GM19023 (cell line): ENCODE results near the gene RAP2A.

Experiments
- ATAC-seq: cut with Tn5 transposase; IDR thresholded peaks from one replicate; pipeline ENCODE4 v1.9.1; 2021; ENCODE audit warnings: mild to moderate bottlenecking, moderate library complexity; ENCODE audit not compliant: unreplicated experiment

Gene RAP2A

DNA sequence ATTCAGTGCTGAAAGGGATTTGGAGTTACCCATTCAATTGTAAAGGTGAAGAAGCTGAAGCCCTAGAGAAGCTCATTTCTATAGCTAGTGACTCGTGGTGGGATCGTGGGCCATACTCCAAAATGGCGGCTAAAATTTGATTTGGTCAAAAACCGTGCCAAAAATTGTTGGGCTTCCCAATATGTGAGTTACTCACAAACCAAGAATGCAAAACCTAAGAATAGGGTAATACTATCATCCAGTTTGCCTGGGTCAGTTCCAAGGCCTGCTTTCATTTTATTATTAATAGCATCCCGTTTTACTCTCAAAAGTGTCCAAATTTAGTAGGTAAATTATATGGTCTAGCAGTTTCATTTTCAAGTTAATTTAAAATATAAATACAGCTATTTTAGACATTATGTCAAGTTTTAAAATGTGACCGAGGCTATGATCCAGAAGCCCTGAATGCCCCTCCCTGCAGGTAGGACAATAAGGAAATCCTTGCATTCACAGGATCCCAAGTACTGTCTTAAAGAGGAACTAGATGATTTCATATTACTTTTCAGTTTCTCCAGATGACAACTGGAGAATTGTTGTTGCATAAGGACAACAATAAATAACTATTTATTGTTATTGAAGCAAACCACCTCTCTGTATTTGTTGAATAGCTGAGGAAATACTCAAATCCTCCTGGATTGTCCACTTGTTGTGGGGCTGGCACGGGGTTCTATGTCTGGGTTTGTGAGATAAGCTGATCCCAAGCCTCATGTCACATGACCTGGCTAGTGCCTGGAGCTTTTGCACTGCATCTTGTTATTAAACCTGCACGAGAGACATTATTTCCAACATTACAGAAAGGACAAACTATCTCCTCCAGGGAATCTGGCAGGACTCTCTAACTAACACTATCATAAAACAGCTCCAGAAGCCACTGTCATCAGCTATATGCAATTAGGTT, 11.6 kb upstream of the RAP2A start:
- ATAC-seq: no peak

DNA sequence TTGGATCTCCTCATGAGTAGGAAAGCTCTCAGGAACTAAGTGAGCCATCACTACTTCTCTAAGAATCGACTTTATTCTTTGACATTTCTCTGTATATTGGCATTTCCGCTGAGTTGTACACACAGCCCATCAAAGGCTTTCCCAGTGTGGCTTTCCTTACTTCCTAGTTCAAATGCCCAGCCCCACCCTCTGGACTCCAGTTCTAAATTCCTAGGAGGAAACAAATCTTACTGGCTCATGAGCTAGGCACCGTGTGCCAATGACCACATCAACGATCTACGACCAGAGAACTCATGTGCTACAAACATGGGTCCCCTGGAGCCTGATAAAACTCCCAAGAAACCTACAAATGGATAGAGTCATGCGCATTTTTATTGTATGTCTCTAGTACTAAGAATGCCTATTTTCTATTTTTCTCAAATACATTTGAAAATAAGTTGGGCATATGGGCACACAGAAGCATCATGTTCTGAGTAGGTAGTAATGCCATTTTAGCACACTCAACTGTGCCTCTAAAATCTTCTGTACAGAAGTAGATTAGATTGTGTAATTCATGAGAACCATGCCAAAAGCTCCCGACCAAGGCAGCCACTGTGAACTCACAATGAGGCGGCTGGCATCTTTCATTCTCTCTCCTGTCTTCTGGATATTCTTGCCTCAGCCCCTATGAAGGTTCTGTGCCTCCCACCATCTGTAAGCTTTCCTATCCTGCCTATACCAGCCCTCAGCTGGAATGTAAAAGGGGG, 10.5 kb upstream of the RAP2A start:
- no peak for ATAC-seq

DNA sequence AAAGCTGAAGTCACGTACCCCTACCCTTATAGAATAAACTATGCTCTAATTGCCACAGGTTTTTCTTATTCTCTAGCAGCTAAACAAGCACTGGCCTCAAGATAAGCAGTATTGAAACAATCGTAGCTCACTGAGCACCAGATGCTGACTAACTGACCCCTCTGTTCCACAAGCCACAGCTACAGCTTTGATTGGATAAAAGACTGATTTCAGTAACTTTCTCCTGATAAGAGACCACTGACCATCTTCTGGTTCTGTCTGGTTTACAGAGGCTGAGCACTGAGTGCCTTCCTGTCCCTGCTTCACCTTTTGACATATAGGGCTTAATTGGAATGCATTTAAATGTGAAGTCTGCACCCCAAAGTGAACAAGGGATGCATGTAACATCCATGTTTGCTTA, 8.4 kb upstream of the RAP2A start:
- ATAC-seq: no peak

DNA sequence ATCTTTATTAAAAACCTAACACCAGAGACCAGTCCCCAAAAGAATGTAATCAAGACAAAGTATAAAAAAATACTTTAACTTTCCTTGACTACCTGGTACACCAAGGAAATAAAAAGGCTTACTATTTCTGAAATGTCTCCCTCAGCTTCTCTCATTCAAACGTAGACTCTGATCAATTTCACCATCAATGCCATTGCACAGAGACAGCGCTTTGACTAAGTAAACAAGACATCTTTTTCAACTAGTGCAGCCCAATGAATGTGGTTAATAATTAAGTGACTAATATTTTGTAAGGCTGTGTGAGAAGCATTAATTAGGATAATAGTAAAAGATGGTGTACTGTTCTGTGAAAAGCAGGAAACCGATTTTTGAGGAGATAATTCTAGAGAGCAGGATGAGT, 7.3 kb upstream of the RAP2A start:
- no peak for ATAC-seq

DNA sequence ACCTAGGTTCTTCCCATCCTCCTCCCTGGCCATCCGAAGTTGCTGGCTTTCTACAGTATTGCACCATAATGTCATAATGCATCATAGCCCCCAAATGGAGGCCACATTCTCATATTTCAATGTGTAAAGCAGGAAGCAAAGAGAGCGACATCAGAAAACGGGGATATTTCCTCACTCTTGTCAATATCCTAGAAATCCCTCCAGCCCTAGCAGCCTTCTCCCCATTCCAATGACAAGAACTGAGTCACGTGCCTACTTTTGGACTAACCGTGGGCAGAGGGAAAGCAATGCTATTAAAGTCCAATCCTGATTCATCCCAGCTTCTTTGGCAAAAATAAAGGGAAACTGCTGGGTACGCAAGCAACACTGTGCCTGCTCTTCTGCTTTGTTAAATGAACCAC, 4.3 kb upstream of the RAP2A start:
- ATAC-seq: no peak

DNA sequence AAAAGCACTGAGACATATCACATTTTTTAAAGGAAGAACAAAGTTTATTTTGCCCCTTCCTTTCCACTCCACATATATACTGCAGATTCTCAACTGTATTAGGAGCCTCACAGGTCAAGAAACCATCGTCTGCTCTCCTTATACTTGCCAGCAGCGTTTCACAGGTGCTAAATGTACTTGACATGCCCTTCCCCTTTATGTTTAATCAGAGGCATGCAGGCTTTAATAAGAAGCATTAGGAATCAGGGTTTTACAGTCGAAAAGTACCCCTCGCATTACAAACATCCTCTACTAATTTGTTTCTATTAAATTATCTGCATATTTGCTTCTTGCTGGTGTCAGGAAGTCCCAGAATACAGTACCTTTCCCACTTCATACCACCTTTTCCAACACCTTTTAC, 3.7 kb upstream of the RAP2A start:
- no peak for ATAC-seq

DNA sequence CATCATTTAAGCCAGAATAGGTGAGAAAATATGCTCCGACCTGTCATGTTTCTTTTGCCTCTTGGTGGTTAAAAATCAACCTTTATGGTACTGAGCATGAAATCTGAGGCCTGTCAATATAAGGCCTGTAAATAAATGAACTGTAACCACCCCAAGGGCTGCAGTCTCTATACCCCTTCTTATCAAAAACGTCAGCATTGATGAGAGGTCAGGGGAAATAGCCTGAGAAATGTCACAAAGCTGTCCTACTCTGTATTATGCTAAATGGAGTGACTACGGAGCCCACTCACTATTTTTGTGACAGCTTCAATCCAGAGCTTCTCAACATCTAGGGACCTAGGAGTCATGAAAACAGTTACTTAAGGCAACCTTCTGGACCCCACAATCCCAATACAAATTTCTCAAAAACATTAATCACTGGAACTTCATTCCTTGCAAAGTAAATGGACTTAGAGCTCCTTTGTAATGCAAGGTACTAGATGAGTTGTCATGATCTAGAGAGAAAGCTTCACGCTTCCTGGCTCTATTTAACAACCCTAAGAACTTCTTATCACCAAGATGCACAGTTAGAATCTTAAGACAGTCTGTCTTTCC, 2.7 kb upstream of the RAP2A start:
- no peak for ATAC-seq

DNA sequence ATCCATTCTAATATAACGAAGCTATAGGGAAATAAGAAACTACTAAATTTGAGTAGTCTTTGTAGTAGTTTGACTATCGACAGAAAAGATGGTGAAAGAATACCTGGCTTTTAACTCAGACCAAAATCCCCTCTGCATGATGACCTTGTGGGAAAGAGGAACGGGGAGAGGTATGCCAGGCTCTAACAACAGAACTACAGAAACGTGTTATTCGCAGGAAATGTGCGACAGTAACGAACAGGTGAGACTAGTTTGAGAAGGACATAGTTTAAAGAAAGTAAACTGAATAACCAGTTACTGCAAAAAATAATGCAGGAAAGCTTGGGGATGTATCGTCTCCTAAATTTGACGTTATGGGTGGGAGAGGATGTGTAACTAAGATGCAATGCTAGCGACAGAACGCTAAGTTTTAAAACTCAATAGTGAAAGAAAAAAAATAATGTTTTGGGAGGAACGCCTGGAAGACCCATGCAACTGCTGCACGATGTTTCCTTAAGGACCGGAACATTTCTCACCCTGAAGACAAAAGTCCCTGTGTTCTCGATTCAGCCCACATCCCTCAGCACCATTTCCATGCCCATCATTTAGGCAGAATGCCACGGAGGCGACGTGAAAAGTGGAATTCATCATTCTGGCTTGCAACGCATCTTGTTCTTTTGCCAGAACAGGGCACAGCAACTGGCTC, 1.6 kb upstream of the RAP2A start:
- no peak for ATAC-seq

DNA sequence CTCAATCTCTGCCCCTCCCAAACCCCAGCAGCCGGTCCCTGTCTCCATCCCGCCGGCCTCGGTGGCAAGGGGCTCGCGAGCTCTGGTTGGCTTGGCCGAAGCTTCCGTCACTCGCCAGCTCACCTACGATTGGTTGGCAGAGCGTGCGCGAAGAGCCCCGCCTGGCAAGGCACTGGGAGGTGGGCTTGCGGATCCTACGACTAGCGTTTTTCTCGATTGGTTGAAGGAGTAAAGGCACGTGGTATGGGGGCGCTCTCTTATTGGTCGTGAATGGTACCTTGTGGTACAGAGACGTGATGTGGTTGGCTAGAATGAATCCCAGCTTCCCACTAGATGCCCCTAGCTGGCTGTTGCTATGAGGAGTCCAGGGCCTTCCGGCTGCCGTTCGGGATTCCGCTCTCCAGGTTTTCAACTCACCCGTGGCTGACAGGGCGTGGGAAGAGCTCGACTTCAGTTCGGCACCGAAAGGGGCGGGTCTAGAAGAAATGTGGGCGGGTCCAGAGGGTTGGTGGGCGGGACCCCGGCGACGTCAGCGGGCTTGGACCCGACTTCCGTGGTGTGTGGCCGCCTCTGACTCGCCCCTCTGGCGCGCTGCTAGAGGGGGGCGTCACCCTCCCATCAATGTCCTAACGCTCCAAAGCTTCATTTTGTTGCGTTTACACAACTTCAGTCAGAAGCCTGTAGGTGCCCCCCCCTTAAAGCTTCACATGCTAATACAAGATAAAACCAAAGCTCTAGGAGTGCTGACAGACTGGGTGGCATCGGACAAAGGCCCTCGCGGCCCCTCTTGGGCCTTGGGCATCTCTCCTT, 847 bp upstream of the RAP2A start:
- ATAC-seq: peak; percentile 75

DNA sequence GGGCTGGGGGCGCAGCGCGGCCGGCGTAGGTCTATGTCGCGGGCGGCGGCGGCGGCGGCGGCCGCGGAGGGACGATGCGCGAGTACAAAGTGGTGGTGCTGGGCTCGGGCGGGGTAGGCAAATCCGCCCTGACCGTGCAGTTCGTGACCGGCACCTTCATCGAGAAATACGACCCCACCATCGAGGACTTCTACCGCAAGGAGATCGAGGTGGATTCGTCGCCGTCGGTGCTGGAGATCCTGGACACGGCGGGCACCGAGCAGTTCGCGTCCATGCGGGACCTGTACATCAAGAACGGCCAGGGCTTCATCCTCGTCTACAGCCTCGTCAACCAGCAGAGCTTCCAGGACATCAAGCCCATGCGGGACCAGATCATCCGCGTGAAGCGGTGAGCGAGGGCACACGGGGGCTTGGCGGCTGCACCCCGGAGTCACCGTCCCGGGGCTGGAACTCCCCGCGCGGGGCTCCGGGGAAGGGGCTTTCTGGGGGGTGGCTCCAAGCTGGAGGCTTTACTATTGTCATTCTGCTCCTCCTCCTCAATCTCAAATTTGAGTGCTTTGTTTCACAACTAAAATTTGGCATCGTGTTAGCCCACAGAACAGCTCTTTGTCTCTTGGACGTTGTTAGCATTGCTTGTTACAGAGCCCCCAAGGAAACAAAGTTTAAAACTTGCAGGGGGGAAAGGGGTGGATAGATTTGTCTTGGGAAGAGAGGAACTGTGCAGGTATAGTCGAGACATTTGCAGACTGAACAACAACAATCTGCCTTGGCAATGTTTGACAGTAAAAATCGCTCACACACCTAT, 630 bp downstream of the RAP2A start:
- ATAC-seq: peak; percentile 1

DNA sequence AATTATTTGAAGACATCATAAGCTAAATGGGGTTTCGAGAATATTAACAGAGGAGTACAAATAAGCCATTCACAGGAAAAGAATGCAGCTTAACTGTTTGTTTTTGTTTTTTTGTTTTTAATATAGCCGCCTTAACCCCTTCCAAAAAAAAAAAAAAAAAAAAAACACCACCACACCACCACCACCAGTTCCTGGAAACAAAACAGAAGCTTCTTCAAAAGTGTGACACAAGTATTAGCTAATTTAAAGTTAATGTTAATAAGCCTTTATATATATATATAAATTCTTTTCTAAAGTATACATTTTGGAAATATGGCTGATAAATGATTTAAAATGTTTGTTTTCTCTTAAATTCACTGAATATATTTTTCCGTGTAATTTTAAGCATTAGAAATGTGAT, 1.4 kb downstream of the RAP2A start:
- ATAC-seq: no peak

DNA sequence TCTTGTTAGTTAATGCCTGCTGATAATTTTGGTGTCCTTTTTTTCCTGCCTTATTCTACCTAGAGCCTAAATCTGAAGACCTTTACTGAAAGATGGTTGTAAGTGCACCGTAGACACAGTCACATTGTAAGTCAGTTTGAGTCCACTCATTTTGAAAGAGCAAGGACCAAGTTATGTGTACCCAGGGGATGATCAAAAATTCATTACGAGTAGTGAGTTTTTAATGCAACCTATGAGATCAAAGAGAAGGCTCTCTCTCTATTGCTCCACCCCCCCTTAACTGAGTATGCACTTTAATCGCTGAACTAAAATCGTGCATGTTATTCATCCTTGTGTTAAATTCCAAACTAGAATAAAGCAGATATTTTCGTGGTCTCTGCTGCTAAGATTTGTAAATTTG, 1.8 kb downstream of the RAP2A start:
- no peak for ATAC-seq

DNA sequence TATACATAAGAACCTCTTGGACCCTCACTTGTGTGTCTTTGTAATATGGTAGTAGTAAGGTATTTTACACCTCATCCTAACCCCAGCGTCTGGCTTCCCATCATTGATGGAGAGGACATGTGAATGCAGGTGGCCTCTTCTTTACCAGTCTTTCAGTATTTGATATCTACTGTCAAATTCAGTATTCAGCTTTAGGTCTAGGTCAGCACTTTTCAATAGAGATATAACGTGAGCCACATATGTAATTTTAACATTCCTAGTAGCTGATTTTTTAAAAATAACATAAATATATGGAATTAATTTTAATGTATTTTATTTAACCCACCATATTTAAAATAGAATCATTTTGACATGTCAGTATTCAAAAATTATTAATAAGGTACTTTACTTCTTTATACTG, 2.9 kb downstream of the RAP2A start:
- ATAC-seq: no peak

DNA sequence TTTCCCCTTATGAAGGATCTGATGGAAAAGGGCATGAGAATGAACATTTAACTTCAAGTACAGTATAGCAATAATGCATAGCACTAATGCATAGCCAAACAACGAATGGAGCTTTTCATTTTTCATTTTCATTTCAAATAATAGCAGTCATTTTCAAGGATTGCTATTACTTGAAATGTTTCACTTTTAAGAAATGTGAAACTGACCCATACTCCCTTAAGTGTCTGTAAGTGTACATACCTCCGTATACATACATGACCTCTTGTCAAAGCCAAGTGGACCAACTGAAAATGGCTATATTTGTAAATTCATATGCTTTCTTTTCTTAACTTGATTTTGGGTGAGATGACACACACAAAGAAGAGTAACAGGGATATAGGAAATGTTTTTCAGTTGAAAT, 3.8 kb downstream of the RAP2A start:
- no peak for ATAC-seq

DNA sequence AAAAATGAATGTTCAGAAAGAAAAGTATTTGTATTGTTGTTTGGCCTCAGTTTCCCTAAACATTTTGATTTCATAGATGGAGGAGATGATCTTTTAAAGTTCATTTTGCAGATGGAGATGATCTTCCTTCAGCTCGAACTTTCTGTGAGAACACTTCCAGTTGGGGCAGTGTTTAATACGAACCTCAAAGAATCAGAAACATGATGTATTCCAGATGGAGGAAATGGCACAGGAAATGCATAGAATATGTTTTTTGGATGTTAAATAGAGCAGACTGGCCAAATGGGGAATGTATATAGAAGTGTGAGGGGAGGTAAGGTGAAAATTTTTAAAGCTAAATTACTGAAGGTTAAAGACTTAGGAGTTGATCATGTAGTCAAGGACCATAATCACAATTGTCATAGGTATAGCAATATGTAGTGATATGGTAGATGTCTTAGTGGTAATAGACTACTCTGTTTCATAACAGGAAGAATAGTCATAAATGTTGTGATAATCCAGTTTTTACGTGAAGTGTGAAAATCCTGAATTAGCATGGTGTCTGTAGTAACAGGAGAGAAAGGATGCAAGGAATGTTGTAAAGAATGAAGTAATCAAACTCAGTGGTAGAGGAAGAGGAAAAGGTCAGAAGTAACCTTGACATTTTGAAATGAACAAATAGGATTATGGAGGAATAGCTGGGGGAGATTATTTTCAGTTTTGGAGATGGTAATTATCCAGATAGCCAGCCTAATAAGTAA, 5.1 kb downstream of the RAP2A start:
- no peak for ATAC-seq

DNA sequence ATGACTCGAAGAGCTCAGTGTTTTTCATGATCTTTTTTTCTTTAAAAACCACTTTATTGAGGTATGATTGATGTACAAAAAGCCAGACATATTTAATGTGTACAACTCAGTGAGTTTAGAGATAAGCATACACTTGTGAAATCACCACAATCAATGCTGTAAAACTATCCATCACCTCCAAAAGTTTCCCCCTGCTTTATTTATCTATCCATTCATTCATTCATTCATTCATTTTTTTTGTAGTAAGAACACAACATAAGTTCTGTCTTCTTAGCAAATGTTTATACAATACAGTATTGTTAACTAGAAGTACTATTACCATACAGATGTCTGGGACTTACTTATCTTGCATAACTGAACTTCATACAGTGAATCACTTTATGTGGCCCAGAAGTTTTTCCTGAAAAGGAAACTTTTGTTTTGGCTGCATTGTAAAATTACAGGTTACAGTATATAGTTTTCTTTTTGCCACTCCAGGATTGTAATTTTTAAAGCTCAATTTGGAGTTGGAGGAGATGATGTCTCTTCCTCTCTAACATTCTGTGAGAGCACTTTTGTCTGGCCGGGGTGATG, 6.7 kb downstream of the RAP2A start:
- ATAC-seq: no peak

DNA sequence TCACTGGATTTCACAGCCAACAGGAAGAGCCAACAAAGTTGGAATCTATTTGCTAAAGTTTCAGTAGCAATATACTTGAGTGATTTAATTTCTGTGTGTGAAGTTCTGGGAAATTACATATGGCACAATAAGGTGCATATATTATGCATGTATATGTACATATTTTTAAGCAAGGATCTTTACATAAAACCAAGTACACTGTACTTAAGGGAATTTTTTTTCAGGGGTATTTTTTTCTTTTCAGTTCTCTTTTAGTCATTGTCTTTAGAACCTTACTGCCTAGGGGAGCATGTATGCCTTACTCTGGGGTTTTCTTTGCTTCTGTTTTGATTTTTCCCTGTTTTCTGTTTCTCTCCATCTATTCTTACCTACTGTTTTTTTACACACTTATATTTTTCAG, 7.4 kb downstream of the RAP2A start:
- no peak for ATAC-seq

DNA sequence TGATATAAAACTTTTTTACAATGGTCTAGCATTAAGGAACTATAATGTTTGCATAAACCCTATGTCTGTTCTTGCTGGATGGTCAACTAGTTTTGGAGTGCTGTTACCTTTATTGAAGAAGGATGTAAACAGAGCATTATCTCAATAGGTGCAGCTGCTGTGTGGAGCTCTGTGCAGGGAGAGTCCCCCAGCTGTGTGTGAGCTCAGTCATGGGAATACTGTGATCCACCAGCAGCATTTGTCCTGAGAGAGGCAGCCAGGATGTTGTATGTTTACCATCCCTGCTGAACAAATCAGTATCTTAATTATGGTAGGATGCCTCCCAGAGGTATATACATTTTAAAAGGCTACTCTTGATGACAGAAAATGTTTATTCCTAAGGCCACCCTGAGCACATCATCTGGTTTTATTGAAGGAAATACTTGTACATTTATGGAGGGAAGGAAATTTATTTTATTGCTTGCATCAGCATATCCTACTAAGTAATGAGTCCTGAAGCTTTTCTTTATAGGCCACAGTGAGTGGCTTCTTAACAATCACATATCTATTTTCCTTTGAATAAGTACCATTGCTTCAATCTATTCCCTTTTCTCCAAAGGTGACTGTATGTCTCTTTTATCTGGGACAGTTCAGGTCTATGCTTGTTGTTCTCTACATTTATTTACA, 11.7 kb downstream of the RAP2A start:
- no peak for ATAC-seq
